Cardiac muscle cell (in vitro differentiated cells and primary cell): ENCODE data around the gene ERBB3. TPM values are rescaled to one million over a fixed set of nuclear protein-coding genes. Genes with fewer than 3 reads are reported as not detected.

Experiments
- DNase-seq, 2 donors: peaks; one replicate each; pipeline versions ENCODE4 v3.0.0 to v3.0.0-alpha.2; 2010 to 2017; ENCODE audit warnings: low read depth in 1 of 2, low spot score in 1 of 2
- H3K27ac ChIP-seq: fragments of 200-600 bp; sonication (generic); 2 replicates; pipeline ENCODE4 v1.5.1; 2016
- H3K27me3 ChIP-seq: fragments of 200-600 bp; sonication (generic); 2 replicates; pipeline ENCODE4 v1.6.0; 2016; ENCODE audit warnings: control low read depth
- H3K36me3 ChIP-seq: fragments of 200-600 bp; sonication (generic); 2 replicates; pipeline ENCODE4 v1.5.1; 2016; ENCODE audit warnings: control low read depth
- H3K4me1 ChIP-seq: fragments of 200-600 bp; sonication (generic); 2 replicates; pipeline ENCODE4 v1.8.1; 2017; ENCODE audit warnings: low read depth, mild to moderate bottlenecking, mixed run types
- H3K4me3 ChIP-seq: fragments of 200-600 bp; sonication (generic); 2 replicates; pipeline ENCODE4 v1.5.1; 2016; ENCODE audit warnings: mild to moderate bottlenecking
- H3K9me3 ChIP-seq: fragments of 200-600 bp; sonication (generic); 2 replicates; pipeline ENCODE4 v1.5.1; 2017; ENCODE audit warnings: low read depth, mild to moderate bottlenecking, control low read depth
- polyA plus RNA-seq: library from polyadenylated mRNA; unstranded; fragments of >200 nt; fragmentation: Nextera tagmentation; extraction: Ambion mirVana; gene quantifications from 2 replicates; pipeline ENCODE4 v1.2.1, GENCODE V29; 2016
- total RNA-seq: library from RNA; depleted of rRNA; stranded (reverse); fragments of >200 nt; gene quantifications from 2 replicates; pipeline ENCODE4 v1.2.3, GENCODE V29; 2016
- TF ChIP-seq, protein P1 (sequence below): IDR thresholded peaks from 2 replicates; pipeline ENCODE4 v1.5.1; 2012; ENCODE audit warnings: low read depth, mild to moderate bottlenecking, low read length

The ERBB3 gene
- total and polyA plus RNA-seq, 2 experiments from 2014 or later = 10.5 to 22.0 TPM

DNA sequence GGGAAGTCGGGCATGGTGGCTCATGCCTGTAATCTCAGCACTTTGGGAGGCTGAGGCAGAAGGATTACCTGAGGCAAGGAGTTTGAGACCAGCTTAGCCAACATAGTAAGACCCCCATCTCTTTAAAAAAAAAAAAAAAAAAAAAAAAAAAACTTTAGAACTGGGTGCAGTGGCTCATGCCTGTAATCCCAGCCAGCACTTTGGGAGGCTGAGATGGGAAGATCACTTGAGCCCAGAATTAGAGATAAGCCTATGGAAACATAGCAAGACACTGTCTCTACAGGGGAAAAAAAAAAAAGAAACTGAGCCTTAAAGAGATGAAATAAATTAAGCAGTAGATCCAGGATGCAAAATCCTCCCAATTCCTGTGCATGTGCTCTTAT is 22.7 kb downstream of the ERBB3 start:
- Histone ChIP-seq H3K36me3 (peaks cover 9% of the 10 kb centered on the region), H3K27me3 (no peaks in the 10 kb centered on the region), H3K4me1 (peaks cover 10% of the 10 kb centered on the region), H3K4me3 (no peak overlapping the region), H3K9me3 (no peaks in the 10 kb centered on the region), H3K27ac (no peak overlapping the region)
- DNase-seq = no peak
- TF ChIP-seq, protein P1, sequence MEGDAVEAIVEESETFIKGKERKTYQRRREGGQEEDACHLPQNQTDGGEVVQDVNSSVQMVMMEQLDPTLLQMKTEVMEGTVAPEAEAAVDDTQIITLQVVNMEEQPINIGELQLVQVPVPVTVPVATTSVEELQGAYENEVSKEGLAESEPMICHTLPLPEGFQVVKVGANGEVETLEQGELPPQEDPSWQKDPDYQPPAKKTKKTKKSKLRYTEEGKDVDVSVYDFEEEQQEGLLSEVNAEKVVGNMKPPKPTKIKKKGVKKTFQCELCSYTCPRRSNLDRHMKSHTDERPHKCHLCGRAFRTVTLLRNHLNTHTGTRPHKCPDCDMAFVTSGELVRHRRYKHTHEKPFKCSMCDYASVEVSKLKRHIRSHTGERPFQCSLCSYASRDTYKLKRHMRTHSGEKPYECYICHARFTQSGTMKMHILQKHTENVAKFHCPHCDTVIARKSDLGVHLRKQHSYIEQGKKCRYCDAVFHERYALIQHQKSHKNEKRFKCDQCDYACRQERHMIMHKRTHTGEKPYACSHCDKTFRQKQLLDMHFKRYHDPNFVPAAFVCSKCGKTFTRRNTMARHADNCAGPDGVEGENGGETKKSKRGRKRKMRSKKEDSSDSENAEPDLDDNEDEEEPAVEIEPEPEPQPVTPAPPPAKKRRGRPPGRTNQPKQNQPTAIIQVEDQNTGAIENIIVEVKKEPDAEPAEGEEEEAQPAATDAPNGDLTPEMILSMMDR = no peak

GRCh38 chr12:56103066-56103711 is 23.2 kb downstream of the ERBB3 start:
- Histone ChIP-seq H3K27me3 (no peaks in the 10 kb centered on the region), H3K9me3 (no peaks in the 10 kb centered on the region), H3K4me1 (peaks cover 10% of the 10 kb centered on the region), H3K4me3 (peak overlapping the region; percentile 51), H3K27ac (peak overlapping the region; percentile 82), H3K36me3 (peaks cover 14% of the 10 kb centered on the region)
- DNase-seq = no peak
- TF ChIP-seq, protein P1 = no peak

- TF ChIP-seq, protein P1 = no peak
- Histone ChIP-seq H3K4me1 (peaks cover 10% of the 10 kb centered on the region), H3K36me3 (peaks cover 20% of the 10 kb centered on the region), H3K4me3 (peak overlapping the region; percentile 51), H3K27me3 (no peaks in the 10 kb centered on the region), H3K9me3 (no peaks in the 10 kb centered on the region), H3K27ac (peak overlapping the region; percentile 82)
- DNase-seq = no peak
These were observed 23.8 kb downstream of the ERBB3 start for GRCh38 chr12:56103823-56104108.

GRCh38 chr12:56104109-56104814 is 24.3 kb downstream of the ERBB3 start, which contains the start of gene PA2G4:
TSS of gene PA2G4 (plus strand) at chr12:56104559. CDS start at chr12:56104738, 179 bp downstream.
- peak within 1 kb of the TSS; percentile 84 for H3K27ac ChIP-seq
- no peaks in the 10 kb centered on the region for H3K27me3 ChIP-seq
- TF ChIP-seq, protein P1 = no peak
- H3K4me1 ChIP-seq = peaks cover 10% of the 10 kb centered on the region
- H3K4me3 ChIP-seq = peak within 1 kb of the TSS; percentile 59
- H3K36me3 ChIP-seq = peaks cover 20% of the 10 kb centered on the region
- DNase-seq = peak; percentile 99
- H3K9me3 ChIP-seq = no peaks in the 10 kb centered on the region

DNA sequence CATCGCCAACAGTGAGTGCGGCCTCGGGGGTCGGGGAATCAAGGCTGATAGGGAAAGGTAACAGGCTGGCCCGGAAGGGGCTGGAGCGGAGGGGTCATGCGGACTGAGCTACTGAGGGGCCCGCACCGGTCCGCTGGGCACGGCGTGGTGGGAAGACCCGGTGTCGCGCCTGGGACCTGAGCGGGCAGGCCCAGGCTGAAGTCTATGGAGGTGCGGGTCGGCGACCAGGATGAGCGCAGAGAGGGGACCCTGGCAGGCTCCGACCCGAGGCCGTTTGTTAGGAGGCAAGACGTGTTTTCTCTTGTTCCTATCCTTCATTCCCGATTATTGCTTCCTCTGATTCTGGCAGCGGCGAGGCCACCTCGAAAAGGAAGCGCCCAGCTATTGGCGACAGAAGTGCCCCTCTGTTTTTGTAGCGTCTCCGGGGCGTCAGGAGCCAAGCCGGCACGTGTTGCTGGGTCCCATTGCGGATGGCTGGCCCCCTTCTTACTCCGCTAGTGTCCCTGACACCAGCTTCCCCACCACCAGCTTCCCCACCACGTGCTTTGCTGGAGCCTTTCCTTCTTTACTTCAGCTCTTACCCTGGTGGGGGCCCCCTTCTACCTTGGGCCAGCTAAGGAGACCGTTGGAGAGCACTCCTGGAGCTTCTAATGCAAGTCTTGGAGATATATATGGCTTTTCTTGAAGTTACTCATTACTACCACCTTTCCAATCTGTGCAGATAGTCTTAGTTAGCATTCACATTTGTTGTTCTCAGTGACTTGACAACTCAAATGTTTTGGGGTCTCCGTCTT is 25.0 kb downstream of the ERBB3 start:
- Histone ChIP-seq H3K36me3 (peaks cover 26% of the 10 kb centered on the region), H3K27me3 (no peaks in the 10 kb centered on the region), H3K4me3 (peak overlapping the region; percentile 59), H3K27ac (peak overlapping the region; percentile 84), H3K4me1 (peaks cover 10% of the 10 kb centered on the region), H3K9me3 (no peaks in the 10 kb centered on the region)
- DNase-seq = peak in 1 of 2 donors; percentile 44
- TF ChIP-seq, protein P1 = no peak
